ENCODE measurements around the gene IGLON5.

IGLON5 gene

DNA sequence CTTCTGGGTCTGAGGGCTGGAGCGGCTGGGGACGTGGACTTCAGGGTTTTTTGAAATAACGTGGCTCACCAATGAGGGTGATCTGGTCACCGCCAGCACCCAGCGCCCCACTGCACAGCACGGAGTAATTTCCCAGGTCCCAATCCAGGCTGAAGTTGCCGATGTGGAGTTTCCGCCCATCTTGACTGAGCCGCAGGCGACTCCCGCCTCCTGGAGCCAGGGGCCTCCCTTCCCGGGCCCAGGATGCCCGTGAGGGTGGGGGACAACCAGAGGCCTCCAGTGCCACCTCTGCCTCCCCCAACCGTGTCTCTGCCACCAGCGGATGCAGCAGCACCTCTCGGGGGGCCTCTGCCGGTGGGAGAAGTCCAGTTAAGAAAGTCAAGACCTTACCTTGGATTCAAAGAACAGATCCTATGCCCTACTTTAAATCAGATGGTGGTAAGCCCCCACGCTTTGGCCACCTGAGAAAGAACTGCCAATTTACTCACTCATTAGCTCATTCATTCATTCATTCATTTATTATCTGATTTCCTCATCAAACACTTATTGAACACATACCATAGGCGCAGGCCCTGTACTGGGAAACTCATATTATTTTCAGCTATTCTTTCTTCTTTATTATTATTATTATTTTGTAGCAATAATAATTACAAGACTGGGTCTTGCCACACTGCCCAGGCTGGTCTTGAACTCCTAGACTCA is 26.6 kb downstream of the IGLON5 start:
- intact Hi-C loops (cut with DNase I), result loop anchor here (1.0 to 2.0 kb wide), 3 partner anchors 29 to 100 kb away; partner anchors contain the start of gene ETFB
- DNase-seq, result peak in 3 of 10 donors; percentile 59 to 73 (median 62)

DNA sequence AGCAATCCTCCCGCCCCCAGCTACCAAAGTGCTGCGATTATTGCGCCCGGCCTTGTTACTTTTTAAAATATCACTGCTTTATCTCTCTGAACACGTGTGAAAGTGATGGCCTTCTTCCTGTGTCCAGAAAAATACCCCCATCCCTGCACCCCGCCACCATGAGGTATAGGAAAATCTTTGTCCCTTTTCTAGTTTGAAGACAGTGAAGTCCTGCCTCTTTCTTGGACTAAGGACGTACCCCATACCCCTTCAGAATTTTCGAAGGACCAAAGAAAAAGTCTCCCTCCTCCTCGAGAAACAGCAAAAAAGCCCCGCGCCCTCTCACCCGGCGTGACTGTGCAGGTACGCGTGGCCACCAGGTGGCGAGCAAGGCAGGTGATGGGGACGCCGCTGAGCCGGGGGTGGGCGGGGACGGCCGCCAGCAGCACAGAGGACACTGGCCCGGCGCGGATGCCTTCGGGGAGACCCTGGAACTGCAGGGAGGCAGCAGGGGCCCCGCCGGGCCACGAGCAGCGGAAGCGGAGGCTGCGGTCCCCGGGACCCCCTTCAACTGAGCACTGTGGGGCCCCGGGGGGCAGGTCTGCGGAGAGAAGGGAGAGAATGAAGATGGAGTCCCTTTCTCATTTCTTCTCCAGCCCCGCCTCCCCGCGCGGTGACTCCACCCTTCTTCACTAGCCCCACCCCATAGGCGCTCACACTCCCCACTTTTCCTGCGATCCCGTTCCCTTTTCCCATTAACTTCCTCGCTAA is 27.3 kb downstream of the IGLON5 start:
- peak; percentile 39 to 95 (median 72) for DNase-seq
- intact Hi-C loops (cut with DNase I), result loop anchor here (1.0 to 2.0 kb wide), 3 partner anchors 28 to 100 kb away; partner anchors contain the start of gene ETFB

DNA sequence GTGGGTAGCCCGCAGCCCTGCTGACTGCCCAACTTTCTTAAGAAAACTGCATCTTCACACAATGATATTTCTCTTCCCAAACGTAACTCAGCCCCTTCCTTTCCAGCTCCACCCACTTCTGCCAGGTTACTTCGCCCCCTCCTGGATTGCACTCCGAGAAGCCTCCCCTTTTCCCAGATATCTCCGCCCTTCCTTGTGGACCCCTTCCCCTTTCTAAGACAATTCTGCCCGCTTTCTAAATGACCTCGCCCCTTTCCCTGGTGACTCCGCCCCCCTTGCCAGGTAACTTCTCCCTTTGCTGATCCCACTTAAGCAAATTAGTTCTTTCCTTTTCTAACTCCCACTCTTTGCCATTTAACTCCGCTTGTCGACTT is 27.9 kb downstream of the IGLON5 start:
- DNase-seq, result no peak
- intact Hi-C loops (cut with DNase I), result loop anchor here (2.0 kb wide), 2 partner anchors 28 to 56 kb away; partner anchors contain the start of gene ETFB

GRCh38 chr19:51339687-51340656 is 28.5 kb downstream of the IGLON5 start:
- intact Hi-C loops (cut with DNase I), result loop anchor here (2.0 kb wide), 2 partner anchors 27 to 55 kb away; partner anchors contain the start of gene ETFB
- peak; percentile 82 to 99 (median 93) for DNase-seq

DNA sequence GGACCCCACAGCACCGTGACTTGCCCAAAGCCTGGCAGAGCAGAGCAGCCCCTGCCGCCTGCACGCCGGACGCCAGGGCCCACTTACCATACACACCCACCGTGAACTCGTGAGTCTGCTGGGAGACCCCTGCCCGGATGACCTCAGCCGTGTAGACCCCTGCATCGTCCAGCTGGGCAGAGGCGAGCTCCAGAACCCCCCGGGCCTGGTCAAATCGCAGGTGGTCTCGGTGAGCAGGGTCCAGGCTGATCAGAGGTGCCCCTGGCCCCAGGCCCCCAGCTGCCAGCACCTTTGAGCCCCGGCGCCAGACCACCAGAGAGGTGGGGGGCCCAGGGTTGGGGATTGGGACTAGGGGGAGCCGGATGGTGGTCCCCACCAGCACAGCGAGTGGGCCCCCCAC is 29.6 kb downstream of the IGLON5 start:
- peak in 3 of 10 donors; percentile 31 to 82 (median 78) for DNase-seq
- intact Hi-C loops (cut with DNase I), result no loop called here

GRCh38 chr19:51341976-51342580 is 30.6 kb downstream of the IGLON5 start, which contains the start of gene VSIG10L:
Gene VSIG10L (minus strand): TSS chr19:51342139. CDS start chr19:51342124, 15 bp downstream.
- peak in 3 of 10 donors; percentile 37 to 69 (median 51) for DNase-seq
- intact Hi-C loops (cut with DNase I), result no loop called here

DNA sequence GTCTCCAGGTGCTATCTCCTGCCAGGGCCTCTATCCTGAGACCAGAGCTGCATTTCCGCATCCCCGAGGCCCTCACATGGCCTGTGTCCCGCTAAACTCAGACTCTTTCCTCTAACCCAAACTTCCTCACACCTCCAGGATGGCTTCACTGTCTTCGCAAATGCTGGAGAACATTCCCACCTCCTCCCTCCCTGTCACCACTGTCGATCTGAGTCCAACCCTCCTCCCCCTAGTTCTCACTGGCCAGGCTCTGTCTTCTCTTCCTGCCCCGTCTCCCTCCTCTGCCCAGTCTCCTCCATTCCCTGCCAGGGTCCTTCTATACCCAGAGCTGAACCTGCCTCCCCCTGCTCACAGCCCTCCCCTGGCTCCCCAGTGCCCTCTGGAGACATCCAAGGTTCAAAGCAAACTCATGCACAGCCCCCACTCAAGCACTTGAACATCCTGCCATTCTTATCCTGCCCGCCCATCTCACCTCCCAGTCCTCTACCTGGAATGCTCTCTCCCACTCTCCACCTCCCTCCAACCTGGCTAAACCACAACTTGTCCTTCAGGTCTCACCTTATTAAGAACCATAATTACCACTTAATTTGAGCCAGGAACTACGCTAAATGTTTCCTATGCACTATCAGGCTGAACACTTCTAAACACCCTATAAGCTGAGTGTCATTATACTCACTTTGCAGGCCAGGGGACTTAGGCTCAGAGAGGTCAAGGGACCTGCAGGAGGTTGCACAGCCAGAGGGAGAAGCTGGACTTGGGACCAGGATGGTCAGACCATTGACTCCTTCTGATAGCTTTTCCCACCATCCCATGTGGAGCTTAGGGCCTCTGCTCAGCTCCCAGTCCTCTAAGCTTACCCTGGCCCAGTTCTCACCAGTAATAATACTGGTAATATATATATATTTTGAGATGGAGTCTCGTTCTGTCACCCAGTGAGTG is 31.5 kb downstream of the IGLON5 start:
- DNase-seq, result peak in 3 of 10 donors; percentile 30 to 37 (median 34)
- intact Hi-C loops (cut with DNase I), result no loop called here

DNA sequence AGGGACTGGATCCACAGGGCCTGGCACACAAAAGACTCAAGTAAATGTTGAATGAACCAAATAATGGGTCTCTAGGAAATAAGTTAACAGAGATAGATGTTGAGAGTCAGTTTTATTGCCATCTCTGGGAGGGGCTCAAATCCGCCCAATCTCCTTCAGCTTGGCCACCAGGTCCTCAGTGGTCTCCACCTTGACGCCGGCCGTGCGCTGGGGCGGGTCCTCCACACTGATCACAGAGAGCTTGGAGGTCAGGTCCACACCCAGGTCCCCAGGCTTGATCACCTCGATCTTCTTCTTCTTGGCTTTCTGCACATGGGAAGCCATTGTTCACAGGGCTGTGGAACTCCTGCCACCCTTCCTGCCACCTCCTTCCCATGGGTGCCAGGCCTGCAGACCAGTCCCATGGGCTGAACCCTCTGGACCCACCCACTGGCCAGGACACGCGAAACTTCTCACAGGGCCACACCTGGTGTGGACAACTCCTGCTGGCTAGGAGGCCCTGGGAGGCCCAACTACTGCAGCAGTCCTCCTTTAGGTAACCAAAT is 33.7 kb downstream of the IGLON5 start:
- intact Hi-C loops (cut with DNase I), result no loop called here
- DNase-seq, result peak in 3 of 10 donors; percentile 53 to 71 (median 59)

DNA sequence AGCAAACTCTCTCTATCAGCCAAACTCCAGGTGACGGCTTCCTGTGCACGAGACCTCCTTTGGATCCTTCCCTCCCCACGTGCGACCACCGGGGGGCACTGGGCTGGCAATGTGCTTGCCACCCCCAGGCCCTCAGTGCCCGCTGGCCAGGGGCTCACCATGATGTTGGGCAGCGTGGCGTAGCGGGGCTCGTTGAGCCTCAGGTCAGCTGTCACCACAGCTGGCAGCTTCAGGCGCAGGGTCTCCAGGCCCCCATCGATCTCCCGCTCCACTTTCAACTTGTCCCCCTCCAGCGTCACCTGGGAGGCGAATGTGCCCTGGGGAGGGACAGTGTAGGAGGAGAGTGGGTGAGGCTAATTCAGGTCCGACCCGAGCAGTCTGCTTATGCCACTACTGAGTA is 35.3 kb downstream of the IGLON5 start:
- intact Hi-C loops (cut with DNase I), result no loop called here
- DNase-seq, result peak in 3 of 10 donors; percentile 38 to 57 (median 47)

DNA sequence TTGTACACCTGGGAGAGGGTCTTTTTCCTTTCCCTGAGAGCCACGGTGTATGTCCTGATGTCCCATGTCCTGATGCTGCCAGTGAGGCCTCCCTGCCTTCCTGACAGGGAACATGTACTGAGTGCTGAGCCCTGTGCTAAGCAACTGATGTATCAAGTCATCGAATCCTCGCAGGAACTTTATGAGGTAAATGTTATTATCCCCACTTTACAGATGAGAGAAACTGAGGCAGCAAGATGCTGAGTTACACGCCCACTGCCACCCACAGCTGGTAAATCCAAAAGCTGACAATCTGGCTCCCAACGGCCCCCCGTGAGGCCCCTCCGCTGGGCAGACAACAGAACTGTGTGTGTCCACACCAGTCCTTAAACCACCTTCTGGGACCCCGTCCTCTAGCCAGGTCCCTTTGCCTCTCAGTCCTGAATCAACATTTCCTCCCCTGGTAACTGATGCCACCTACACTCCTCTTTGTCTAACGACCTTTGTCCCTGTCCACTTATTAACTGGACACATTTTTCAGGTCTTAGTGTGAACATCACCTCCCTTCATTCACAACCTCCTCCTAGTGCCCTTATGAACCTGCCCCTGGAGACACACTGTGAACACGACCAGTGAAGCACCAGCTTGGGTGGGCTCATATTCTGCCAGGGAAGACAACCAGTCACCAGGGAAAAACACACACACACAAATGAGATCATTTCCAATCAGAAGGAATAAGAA is 35.9 kb downstream of the IGLON5 start:
- intact Hi-C loops (cut with DNase I), result no loop called here
- DNase-seq, result peak in 3 of 10 donors; percentile 21 to 57 (median 23)

- intact Hi-C loops (cut with DNase I), result no loop called here
- DNase-seq, result peak in 2 of 10 donors; percentile 15 to 27
Observed at GRCh38 chr19:51351266-51351990, 40.0 kb downstream of the IGLON5 start.

GRCh38 chr19:51352783-51353360 is 41.4 kb downstream of the IGLON5 start:
- peak in 2 of 10 donors; percentile 46 to 49 for DNase-seq
- intact Hi-C loops (cut with DNase I), result no loop called here

DNA sequence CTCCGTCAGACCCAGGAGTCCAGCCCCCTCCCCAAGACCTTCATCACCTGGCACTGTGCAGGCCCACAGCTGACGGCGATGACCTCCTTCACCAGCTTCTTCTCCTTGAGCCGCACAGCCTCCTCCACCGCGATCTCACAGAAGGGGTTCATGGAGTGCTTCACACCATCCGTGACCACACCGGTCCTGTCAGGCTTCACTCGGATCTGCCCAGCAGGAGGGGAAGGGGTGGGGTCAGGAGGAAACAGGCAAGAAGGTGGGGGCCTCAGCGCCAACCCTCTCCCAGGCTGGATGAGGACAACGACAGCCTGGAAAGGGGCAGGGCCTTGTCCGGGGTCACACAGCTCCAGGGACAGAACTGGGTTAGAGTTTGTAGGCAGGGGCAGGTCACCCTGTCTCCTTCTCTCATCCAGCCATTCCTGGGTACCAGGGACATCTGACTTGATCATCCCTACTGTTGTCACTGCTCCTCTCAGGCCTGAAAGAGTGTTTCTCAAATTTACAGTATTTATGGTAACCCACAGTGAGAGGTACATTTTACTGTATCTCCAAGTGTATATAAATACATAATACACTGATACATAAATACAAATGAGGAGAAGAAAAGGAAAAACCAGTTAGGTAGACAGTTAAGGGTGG is 42.8 kb downstream of the IGLON5 start:
- DNase-seq, result peak in 3 of 10 donors; percentile 38 to 76 (median 66)

GRCh38 chr19:51354742-51355148 is 43.3 kb downstream of the IGLON5 start:
- DNase-seq, result peak in 7 of 10 donors; percentile 25 to 92 (median 64)

More for the DNA sequence above, 42.8 kb downstream of the IGLON5 start:
- intact Hi-C loops (cut with DNase I), result no loop called here

GRCh38 chr19:51356159-51356801 is 44.8 kb downstream of the IGLON5 start:
- intact Hi-C loops (cut with DNase I), result no loop called here

More at GRCh38 chr19:51354742-51355148, 43.3 kb downstream of the IGLON5 start:
- intact Hi-C loops (cut with DNase I), result no loop called here

More at GRCh38 chr19:51356159-51356801, 44.8 kb downstream of the IGLON5 start:
- DNase-seq, result peak in 1 of 10 donors; percentile 5

All from posterior cingulate gyrus (tissue), 11 donors.